Fibroblast of the aortic adventitia (primary cell): Measurements from ENCODE around the gene NEK2. TPM values are rescaled to one million over a fixed set of nuclear protein-coding genes. Genes with fewer than 3 reads are reported as not detected.
"Not testable (repeated sequence)": the region's sequence is repeated elsewhere in the genome, so short reads cannot be mapped to it uniquely, and the experiment has no call there.

Source experiments
- DNase-seq: peaks from one replicate; pipeline ENCODE4 v3.0.0-alpha.2; 2010; ENCODE audit warnings: low read depth
- H3K4me3 ChIP-seq: 2 replicates; pipeline ENCODE4 v1.5.1; 2011; ENCODE audit warnings: low read depth, mild to moderate bottlenecking, control low read depth, low read length, moderate library complexity
- total RNA-seq: library from RNA; depleted of rRNA; stranded (reverse); fragments of >200 nt; gene quantifications from 2 replicates; pipeline ENCODE4 v1.2.3, GENCODE V29; 2012; ENCODE audit warnings: low replicate concordance
- TF ChIP-seq, protein P1 (sequence below): IDR thresholded peaks from 2 replicates; pipeline ENCODE4 v1.5.1; 2011; ENCODE audit warnings: mild to moderate bottlenecking, low read length, control low read depth, inconsistent platforms; ENCODE audit not compliant: insufficient read depth

Gene NEK2
- total RNA-seq, 1 donor: 12.4 TPM

DNA sequence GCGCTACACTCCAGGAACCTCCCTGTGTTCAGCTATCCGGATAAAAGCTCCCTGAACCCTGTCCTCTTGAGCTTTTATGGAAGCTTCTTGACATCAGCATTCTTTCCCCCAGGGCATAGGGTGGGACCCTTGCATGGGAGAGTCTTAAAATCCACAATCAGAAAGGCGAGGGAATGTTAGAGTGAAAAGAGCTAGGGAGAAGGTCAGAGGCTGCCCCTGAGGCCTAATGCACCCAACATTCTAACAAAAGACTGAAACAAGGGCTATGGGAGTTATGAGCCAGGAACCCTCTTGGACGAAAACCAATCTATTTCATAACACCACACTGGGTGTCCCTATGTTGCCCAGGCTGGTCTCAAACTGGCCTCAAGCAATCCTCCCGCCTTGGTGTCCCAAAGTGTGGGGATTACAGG, 36.7 kb downstream of the NEK2 start:
- DNase-seq: no peak
- TF ChIP-seq, protein P1, sequence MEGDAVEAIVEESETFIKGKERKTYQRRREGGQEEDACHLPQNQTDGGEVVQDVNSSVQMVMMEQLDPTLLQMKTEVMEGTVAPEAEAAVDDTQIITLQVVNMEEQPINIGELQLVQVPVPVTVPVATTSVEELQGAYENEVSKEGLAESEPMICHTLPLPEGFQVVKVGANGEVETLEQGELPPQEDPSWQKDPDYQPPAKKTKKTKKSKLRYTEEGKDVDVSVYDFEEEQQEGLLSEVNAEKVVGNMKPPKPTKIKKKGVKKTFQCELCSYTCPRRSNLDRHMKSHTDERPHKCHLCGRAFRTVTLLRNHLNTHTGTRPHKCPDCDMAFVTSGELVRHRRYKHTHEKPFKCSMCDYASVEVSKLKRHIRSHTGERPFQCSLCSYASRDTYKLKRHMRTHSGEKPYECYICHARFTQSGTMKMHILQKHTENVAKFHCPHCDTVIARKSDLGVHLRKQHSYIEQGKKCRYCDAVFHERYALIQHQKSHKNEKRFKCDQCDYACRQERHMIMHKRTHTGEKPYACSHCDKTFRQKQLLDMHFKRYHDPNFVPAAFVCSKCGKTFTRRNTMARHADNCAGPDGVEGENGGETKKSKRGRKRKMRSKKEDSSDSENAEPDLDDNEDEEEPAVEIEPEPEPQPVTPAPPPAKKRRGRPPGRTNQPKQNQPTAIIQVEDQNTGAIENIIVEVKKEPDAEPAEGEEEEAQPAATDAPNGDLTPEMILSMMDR: no peak
- H3K4me3 ChIP-seq: no peak overlapping the region

DNA sequence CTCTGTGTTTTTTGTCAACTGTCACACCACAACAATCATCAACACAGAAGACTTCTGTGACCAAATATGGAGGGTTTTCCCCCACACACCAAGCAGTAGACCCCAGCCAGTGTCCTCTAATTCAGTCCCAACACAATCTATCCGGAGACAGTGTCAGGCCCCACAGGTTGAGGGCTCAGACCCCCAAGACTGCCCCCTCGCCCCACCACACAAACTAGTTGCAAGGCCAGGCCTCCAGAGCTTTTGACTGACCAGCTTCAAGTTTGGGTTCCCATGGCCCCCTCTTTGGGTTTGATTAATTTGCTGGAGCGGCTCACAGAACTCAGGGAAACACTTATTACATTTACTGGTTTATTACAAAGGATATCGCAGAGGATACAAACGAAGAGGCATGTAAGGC, 37.2 kb downstream of the NEK2 start:
- TF ChIP-seq, protein P1: no peak
- H3K4me3 ChIP-seq: no peak overlapping the region
- DNase-seq: no peak

DNA sequence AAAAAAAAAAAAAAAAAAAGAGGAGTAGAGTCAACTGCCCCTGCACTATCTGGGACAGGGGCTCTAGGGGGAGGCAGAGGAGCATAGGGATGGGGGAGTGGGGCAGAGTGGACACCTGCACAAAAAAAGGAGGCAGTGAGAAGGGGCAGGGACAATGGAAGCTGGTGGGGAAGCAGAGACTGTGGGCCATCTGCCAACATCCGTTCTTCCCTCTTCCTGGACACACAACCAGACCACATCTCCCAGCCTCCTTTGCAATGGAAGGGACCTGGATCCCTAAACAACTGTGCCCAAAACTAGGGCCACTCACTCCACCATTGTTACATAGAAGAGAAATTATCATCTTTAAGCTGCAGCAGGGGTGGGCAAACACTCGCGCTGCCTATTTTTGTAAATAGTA, 38.4 kb downstream of the NEK2 start:
- DNase-seq: no peak
- H3K4me3 ChIP-seq: no peak overlapping the region
- TF ChIP-seq, protein P1: no peak

DNA sequence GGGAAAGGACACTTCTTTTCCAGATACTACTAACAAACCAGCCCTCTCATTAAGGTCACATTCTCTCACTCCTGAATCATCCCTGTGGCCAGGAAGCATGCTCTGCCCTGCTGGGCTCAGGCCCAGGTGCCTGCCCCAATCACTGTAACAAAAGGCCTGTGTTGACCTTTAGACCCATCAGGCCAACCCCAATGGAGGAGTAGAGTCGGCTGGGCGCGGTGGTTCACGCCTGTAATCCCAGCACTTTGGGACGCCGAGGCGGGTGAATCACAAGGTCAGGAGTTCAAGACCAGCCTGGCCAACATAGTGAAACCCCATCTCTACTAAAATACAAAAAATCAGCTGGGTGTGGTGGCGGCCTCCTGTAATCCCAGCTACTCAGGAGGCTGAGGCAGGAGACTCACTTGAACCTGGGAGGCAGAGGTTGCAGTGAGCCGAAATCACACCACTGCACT, 38.8 kb downstream of the NEK2 start:
- not testable (repeated sequence) for H3K4me3 ChIP-seq, DNase-seq

DNA sequence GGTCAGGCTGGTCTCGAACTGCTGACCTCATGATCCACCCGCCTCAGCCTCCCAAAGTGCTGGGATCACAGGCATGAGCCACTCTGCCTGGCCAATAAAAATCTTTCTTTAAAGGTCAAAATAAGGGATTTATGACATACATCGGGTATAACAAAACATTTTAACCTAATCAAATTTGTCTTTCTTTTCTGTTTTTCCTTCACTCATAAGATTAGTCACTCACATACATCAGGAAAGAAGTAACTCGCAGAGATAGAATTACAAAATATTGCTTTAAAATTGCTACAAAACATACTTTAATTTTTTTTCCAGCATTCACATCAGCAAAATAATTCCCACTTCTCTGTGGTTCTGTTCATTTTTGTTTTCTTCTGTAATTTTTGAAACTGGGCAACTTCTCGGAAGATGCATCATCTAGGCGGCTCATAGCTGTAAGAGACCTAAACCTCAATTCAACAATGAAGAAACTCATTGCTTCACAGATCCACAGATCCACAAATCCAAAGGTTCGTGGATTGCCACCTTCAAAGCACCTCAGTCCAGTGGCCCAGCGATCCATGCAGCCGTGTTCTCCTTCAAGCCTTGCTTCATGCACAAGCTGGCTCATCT, 39.7 kb downstream of the NEK2 start:
- no peak for DNase-seq
- H3K4me3 ChIP-seq: no peak overlapping the region
- TF ChIP-seq, protein P1: no peak

DNA sequence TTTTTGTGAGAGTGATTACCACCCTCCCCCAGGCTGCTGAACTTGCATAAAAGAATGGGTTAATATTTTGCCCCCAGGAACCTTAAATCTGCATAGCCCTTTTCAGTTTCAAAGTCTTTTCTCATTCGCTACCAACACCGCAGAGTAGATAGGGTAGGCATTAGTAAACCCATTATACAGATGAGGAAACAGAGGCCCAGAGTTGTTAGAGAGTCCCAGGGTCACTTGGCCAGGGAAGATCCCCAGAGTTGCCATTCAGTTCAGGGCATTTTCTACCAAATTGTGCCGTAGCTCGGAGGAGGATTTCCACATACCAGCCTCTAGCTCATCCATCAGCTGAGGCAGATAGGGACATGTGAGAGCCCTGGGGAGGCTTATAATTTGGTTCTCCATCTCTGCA, 40.5 kb downstream of the NEK2 start:
- TF ChIP-seq, protein P1: no peak
- no peak for DNase-seq
- no peak overlapping the region for H3K4me3 ChIP-seq

DNA sequence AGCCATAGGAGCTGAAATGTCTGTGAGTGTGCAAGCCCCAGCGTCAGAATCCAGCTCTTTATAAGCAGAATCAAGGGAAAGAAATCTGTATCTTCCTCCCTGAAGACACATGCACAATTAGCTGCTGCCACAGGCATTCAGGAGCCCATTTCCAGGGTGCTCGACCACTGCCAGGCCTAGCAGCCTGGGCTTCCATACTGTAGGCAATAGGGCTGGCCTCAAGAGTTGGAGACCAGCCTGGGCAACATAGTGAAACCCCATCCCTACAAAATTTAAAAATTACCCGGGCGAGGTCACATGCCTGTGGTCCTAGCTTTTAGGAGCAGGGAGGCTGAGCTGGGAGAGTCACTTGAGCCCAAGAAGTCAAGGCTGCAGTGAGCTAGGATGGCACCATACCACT, 41.0 kb downstream of the NEK2 start:
- no peak for DNase-seq
- TF ChIP-seq, protein P1: no peak
- H3K4me3 ChIP-seq: no peak overlapping the region

DNA sequence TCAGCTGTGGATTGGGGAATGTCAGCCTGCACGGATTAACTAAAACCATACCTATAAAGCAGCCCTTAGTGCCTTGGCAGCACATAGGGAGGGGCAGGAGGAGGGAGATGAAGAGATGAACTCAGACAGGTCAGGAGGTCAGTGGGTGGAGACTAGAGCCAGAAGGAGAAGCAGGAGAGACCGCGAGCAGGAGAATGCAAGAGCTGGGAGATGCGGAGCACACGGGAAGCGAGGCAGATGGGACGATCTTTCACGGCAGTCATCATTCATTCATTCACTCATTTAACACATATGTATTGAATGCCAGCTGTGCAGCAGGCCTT, 41.9 kb downstream of the NEK2 start:
- no peak overlapping the region for H3K4me3 ChIP-seq
- TF ChIP-seq, protein P1: no peak
- no peak for DNase-seq
